Astrocyte (in vitro differentiated cells and primary cell): ENCODE data around the gene ALX4. TPM values are rescaled to one million over a fixed set of nuclear protein-coding genes. Genes with fewer than 3 reads are reported as not detected.

Source experiments
- DNase-seq: peaks from one replicate; pipeline ENCODE4 v3.0.0-alpha.2; 2010; ENCODE audit warnings: low read depth
- FAIRE-seq: peaks from 2 replicates; lab custom pipeline; 2011; peaks lifted over from hg19 to GRCh38; lab: Jason Lieb, UNC
- H2AFZ ChIP-seq: 2 replicates; pipeline ENCODE4 v1.6.0; 2012; ENCODE audit warnings: low read depth, low read length, inconsistent platforms
- H3K27ac ChIP-seq: 2 replicates; pipeline ENCODE4 v1.5.1; 2011; ENCODE audit warnings: low read depth, low read length, inconsistent platforms
- H3K27me3 ChIP-seq: 2 replicates; pipeline ENCODE4 v1.6.0; 2011; ENCODE audit warnings: low read length, inconsistent platforms; ENCODE audit not compliant: insufficient read depth
- H3K36me3 ChIP-seq: 2 replicates; pipeline ENCODE4 v1.5.1; 2011; ENCODE audit warnings: low read length, inconsistent platforms; ENCODE audit not compliant: insufficient read depth
- H3K4me1 ChIP-seq: 2 replicates; pipeline ENCODE4 v1.5.1; 2011; ENCODE audit warnings: low read length, inconsistent platforms; ENCODE audit not compliant: insufficient read depth
- H3K4me2 ChIP-seq: 2 replicates; pipeline ENCODE4 v1.6.0; 2012; ENCODE audit warnings: low read length, inconsistent platforms
- H3K4me3 ChIP-seq: 2 replicates; pipeline ENCODE4 v1.5.1; 2011; ENCODE audit warnings: low read depth, mild to moderate bottlenecking, low read length, inconsistent platforms; ENCODE audit not compliant: insufficient read depth
- H3K79me2 ChIP-seq: 2 replicates; pipeline ENCODE4 v1.6.0; 2012; ENCODE audit warnings: mild to moderate bottlenecking, low read length, inconsistent platforms; ENCODE audit not compliant: insufficient read depth
- H3K9ac ChIP-seq: 2 replicates; pipeline ENCODE4 v1.6.0; 2012; ENCODE audit warnings: mild to moderate bottlenecking, low read length, inconsistent platforms
- H3K9me3 ChIP-seq: 2 replicates; pipeline ENCODE4 v1.5.1; 2012; ENCODE audit warnings: low read depth, mild to moderate bottlenecking, low read length, inconsistent platforms; ENCODE audit not compliant: insufficient read depth
- H4K20me1 ChIP-seq: 2 replicates; pipeline ENCODE4 v1.6.0; 2012; ENCODE audit warnings: low read length, inconsistent platforms; ENCODE audit not compliant: insufficient read depth
- H3K27ac Mint-ChIP-seq: one replicate; pipeline ENCODE4 v1.8.0; 2021; ENCODE audit warnings: mild to moderate bottlenecking, mixed read lengths; ENCODE audit not compliant: unreplicated experiment
- H3K27me3 Mint-ChIP-seq: one replicate; pipeline ENCODE4 v1.8.0; 2021; ENCODE audit warnings: low read depth, mixed read lengths; ENCODE audit not compliant: unreplicated experiment
- H3K36me3 Mint-ChIP-seq: one replicate; pipeline ENCODE4 v1.8.0; 2021; ENCODE audit warnings: low read depth, mixed read lengths; ENCODE audit not compliant: unreplicated experiment
- H3K4me1 Mint-ChIP-seq: one replicate; pipeline ENCODE4 v1.8.0; 2021; ENCODE audit warnings: low read depth, mixed read lengths; ENCODE audit not compliant: unreplicated experiment
- H3K4me3 Mint-ChIP-seq: one replicate; pipeline ENCODE4 v1.8.0; 2021; ENCODE audit warnings: mild to moderate bottlenecking, moderate library complexity, mixed read lengths; ENCODE audit not compliant: unreplicated experiment
- H3K9me3 Mint-ChIP-seq: one replicate; pipeline ENCODE4 v1.8.0; 2021; ENCODE audit warnings: mild to moderate bottlenecking, mixed read lengths; ENCODE audit not compliant: unreplicated experiment
- EZH2 ChIP-seq: IDR thresholded peaks from 2 replicates; pipeline ENCODE4 v1.6.1; 2012; ENCODE audit warnings: mild to moderate bottlenecking, low read length, inconsistent platforms; ENCODE audit not compliant: insufficient read depth
- total RNA-seq: library from RNA; stranded (reverse); gene quantifications from 2 replicates; pipeline ENCODE4 v1.2.1, GENCODE V29; 2021
- TF ChIP-seq, protein P1 (sequence below): IDR thresholded peaks from 2 replicates; pipeline ENCODE4 v1.5.1; 2011; ENCODE audit warnings: low read depth, mild to moderate bottlenecking, inconsistent platforms, low read length, moderate library complexity; ENCODE audit not compliant: insufficient read depth

ALX4 gene
- total RNA-seq, 1 donor from 2014 or later = not detected

DNA sequence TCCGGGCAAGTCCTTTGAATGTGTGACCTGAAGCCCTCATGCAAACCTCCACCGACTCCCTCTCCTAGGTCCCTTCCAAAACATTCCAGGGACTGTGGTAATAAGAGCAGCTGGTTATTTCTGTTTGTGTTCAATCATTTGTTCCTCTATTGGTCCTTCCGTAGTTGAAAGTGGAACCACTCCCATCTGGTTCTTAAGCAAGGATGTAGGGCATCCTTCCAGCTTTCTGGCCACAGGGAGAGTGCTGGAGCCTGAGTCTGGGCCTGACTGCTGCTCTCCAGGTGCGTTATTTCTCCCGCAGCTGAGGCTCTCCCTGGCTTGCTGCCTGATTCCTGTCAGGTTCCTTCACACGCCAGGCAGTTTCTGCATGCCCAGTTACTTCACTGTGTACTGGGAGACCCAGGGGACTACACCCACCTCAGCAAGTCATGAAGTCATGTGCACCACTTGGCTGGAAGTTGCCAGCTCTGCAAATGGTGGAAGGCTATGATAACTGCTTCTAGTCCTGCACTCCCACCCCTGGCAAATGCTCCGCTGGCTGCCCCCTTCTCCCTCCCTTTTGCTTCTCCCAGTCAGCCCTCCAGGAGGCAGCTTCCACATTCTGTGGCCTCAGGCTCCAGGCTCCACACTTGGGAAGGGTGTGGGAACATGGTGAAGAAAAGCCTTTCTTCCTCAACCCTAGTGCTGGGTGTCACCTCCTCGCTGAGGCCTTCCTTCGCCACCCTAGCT is 4.0 kb upstream of the ALX4 start:
- no peak for FAIRE-seq
- Mint-ChIP-seq H3K4me1 (no peaks in the 10 kb centered on the region), H3K27me3 (peaks cover 77% of the 10 kb centered on the region), H3K4me3 (no peak overlapping the region), H3K9me3 (peaks cover 12% of the 10 kb centered on the region), H3K36me3 (no peaks in the 10 kb centered on the region), H3K27ac (peak overlapping the region; percentile 41)
- Histone ChIP-seq H4K20me1 (peaks cover 4% of the 10 kb centered on the region), H3K9me3 (no peaks in the 10 kb centered on the region), H3K9ac (no peak overlapping the region), H3K27me3 (peaks cover 90% of the 10 kb centered on the region), H3K4me3 (no peak overlapping the region), H2AFZ (no peak overlapping the region), H3K4me1 (peaks cover 17% of the 10 kb centered on the region), H3K36me3 (no peaks in the 10 kb centered on the region), H3K4me2 (no peak overlapping the region), H3K79me2 (no peaks in the 10 kb centered on the region), H3K27ac (no peak overlapping the region)
- DNase-seq = no peak
- TF ChIP-seq, protein P1, sequence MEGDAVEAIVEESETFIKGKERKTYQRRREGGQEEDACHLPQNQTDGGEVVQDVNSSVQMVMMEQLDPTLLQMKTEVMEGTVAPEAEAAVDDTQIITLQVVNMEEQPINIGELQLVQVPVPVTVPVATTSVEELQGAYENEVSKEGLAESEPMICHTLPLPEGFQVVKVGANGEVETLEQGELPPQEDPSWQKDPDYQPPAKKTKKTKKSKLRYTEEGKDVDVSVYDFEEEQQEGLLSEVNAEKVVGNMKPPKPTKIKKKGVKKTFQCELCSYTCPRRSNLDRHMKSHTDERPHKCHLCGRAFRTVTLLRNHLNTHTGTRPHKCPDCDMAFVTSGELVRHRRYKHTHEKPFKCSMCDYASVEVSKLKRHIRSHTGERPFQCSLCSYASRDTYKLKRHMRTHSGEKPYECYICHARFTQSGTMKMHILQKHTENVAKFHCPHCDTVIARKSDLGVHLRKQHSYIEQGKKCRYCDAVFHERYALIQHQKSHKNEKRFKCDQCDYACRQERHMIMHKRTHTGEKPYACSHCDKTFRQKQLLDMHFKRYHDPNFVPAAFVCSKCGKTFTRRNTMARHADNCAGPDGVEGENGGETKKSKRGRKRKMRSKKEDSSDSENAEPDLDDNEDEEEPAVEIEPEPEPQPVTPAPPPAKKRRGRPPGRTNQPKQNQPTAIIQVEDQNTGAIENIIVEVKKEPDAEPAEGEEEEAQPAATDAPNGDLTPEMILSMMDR = no peak
- no peak for TF ChIP-seq EZH2

DNA sequence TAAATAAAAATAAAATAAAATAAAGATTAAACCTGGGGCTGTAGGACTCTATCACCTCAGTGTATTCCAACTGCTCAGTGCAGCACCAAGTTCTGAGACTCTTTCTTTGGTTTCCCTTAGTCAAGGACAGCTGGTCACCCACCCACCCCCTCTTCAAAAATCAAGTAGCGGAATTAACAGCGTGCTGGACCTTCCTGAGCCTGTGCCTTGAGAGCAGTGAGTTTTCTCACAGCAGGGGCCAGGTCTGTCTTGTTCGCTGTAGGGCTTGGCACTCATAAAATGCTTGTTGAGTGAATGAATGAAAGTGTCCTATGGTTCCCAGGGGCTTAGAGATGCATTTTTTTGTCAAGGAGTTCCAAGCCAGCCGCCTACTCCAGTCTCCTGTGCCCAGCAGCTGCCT is 2.9 kb upstream of the ALX4 start:
- Histone ChIP-seq H3K36me3 (no peaks in the 10 kb centered on the region), H2AFZ (no peak overlapping the region), H3K4me3 (no peak overlapping the region), H3K4me1 (peaks cover 17% of the 10 kb centered on the region), H4K20me1 (peaks cover 7% of the 10 kb centered on the region), H3K9ac (no peak overlapping the region), H3K27me3 (peaks cover 90% of the 10 kb centered on the region), H3K27ac (no peak overlapping the region), H3K79me2 (no peaks in the 10 kb centered on the region), H3K4me2 (no peak overlapping the region), H3K9me3 (no peaks in the 10 kb centered on the region)
- DNase-seq (no peak), FAIRE-seq (no peak)
- H3K9me3 Mint-ChIP-seq = peaks cover 12% of the 10 kb centered on the region
- peaks cover 76% of the 10 kb centered on the region for H3K27me3 Mint-ChIP-seq
- H3K4me1 Mint-ChIP-seq = no peaks in the 10 kb centered on the region
- no peaks in the 10 kb centered on the region for H3K36me3 Mint-ChIP-seq
- H3K4me3 Mint-ChIP-seq = no peak overlapping the region
- no peak overlapping the region for H3K27ac Mint-ChIP-seq
- TF ChIP-seq EZH2 = no peak

DNA sequence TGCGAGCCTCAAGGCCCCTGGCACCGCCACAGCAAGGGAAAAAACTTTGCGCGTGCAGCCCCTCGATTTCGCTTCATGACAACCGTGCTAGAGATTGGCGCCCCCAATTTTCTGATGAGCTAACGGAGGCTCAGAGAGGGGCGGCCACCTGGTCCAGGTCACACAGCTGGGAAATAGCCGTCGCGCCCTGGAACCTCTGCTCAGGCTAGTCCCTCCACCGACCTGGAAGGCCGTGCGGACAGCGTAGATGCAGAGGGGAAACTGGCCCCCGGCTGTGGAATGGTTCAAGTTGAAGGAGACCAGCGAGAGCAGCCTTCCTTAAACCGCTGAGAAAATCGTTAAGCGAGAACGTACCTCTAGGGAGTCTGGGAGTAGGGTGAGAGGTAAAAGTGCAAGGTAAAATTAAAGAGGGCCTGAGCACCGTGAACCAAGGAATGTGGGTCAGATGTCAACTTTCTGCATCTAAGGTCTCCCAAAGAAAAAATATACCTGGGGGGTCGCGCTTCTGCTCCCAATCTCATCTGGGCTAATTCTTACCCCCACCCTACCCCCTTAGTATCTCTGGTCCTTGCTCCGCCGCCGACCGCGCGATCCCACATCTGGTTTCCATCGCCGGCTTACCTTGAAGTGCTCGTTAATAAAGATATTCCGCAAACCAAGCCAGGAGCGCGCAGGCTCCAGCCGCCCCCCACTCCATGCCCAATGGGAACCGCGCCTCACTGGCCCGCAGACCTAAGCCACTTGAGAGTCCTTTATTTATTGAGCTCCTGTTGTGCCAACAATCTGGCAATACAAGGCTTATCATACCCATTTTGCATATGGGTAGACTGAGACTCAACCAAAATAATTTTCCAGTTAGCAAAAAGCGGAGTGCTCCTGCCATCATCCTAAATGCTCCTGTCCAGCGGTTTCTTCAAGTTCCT is 1.7 kb upstream of the ALX4 start:
- Mint-ChIP-seq H3K9me3 (peaks cover 14% of the 10 kb centered on the region), H3K27ac (peak overlapping the region; percentile 78), H3K27me3 (peaks cover 77% of the 10 kb centered on the region), H3K4me1 (no peaks in the 10 kb centered on the region), H3K4me3 (no peak overlapping the region), H3K36me3 (no peaks in the 10 kb centered on the region)
- H3K27me3 ChIP-seq = peaks cover 91% of the 10 kb centered on the region
- no peaks in the 10 kb centered on the region for H3K9me3 ChIP-seq
- H3K79me2 ChIP-seq = no peaks in the 10 kb centered on the region
- H3K4me2 ChIP-seq = no peak overlapping the region
- peaks cover 12% of the 10 kb centered on the region for H3K4me1 ChIP-seq
- no peak overlapping the region for H3K27ac ChIP-seq
- H3K9ac ChIP-seq = no peak overlapping the region
- peaks cover 14% of the 10 kb centered on the region for H4K20me1 ChIP-seq
- TF ChIP-seq, protein P1 = no peak
- TF ChIP-seq EZH2 = peak; percentile 28
- no peak for DNase-seq
- no peaks in the 10 kb centered on the region for H3K36me3 ChIP-seq
- no peak overlapping the region for H2AFZ ChIP-seq
- FAIRE-seq = no peak
- H3K4me3 ChIP-seq = no peak overlapping the region
